RPMI7951 (cell line): Measurements from ENCODE around the gene GCM1. TPM values are rescaled to one million over a fixed set of nuclear protein-coding genes. Genes with fewer than 3 reads are reported as not detected.
"Not testable (repeated sequence)": the region's sequence is repeated elsewhere in the genome, so short reads cannot be mapped to it uniquely, and the experiment has no call there.

Experiments
- DNase-seq: peaks from one replicate; pipeline ENCODE4 v3.0.0-alpha.2; 2012; ENCODE audit warnings: low read depth
- total RNA-seq: library from RNA; depleted of rRNA; stranded (reverse); fragments of >200 nt; shearing (Covaris generic); gene quantifications from 2 replicates; pipeline ENCODE4 v1.2.3, GENCODE V29; 2014; rRNA removed

GCM1 gene
- total RNA-seq, result not detected in 2 replicates

- no peak for DNase-seq
Observed at GRCh38 chr6:53148684-53149083, at the start of gene GCM1. Gene GCM1, minus strand, starts transcription at chr6:53148841. Its CDS starts 3,209 bp downstream, at chr6:53145632.

- no peak for DNase-seq
Observed at GRCh38 chr6:53197553-53197952, 48.9 kb upstream of the GCM1 start.

- DNase-seq, result no peak
Observed at GRCh38 chr6:53195048-53195447, 46.4 kb upstream of the GCM1 start.

- DNase-seq, result peak; percentile 9
Observed at GRCh38 chr6:53192682-53193188, 44.1 kb upstream of the GCM1 start.

- no peak for DNase-seq
Observed at GRCh38 chr6:53189554-53189953, 40.9 kb upstream of the GCM1 start.

GRCh38 chr6:53188833-53189232 lies 40.2 kb upstream of the GCM1 start:
- DNase-seq, result no peak

GRCh38 chr6:53180678-53181077 lies 32.0 kb upstream of the GCM1 start:
- DNase-seq, result no peak

GRCh38 chr6:53179961-53180651 lies 31.5 kb upstream of the GCM1 start:
- peak; percentile 13 for DNase-seq

- DNase-seq, result no peak
Observed at GRCh38 chr6:53178837-53179432, 30.3 kb upstream of the GCM1 start.

- no peak for DNase-seq
Observed at GRCh38 chr6:53175027-53175426, 26.4 kb upstream of the GCM1 start.

- no peak for DNase-seq
Observed at GRCh38 chr6:53172468-53172803, 23.8 kb upstream of the GCM1 start.

GRCh38 chr6:53171605-53172467 lies 23.2 kb upstream of the GCM1 start:
- DNase-seq, result peak; percentile 64

- peak; percentile 23 for DNase-seq
Observed at GRCh38 chr6:53168516-53169267, 20.1 kb upstream of the GCM1 start.

- no peak for DNase-seq
Observed at GRCh38 chr6:53165293-53165692, 16.7 kb upstream of the GCM1 start.

- DNase-seq, result no peak
Observed at GRCh38 chr6:53162606-53163005, 14.0 kb upstream of the GCM1 start.

- DNase-seq, result no peak
Observed at GRCh38 chr6:53161481-53162009, 12.9 kb upstream of the GCM1 start.

GRCh38 chr6:53159558-53159957 lies 10.9 kb upstream of the GCM1 start:
- DNase-seq, result peak; percentile 26

GRCh38 chr6:53158076-53158475 lies 9.4 kb upstream of the GCM1 start:
- DNase-seq, result not testable (repeated sequence)

GRCh38 chr6:53155279-53155678 lies 6.6 kb upstream of the GCM1 start:
- not testable (repeated sequence) for DNase-seq

GRCh38 chr6:53154794-53155193 lies 6.2 kb upstream of the GCM1 start:
- DNase-seq, result no peak

- no peak for DNase-seq
Observed at GRCh38 chr6:53154071-53154470, 5.4 kb upstream of the GCM1 start.

- no peak for DNase-seq
Observed at GRCh38 chr6:53152576-53152975, 3.9 kb upstream of the GCM1 start.
